ENCODE results near the gene PPP6R2.
"Not testable (repeated sequence)": the region's sequence is repeated elsewhere in the genome, so short reads cannot be mapped to it uniquely, and the experiment has no call there.

PPP6R2 gene

GRCh38 chr22:50420015-50420414 lies 76.9 kb downstream of the PPP6R2 start:
- H3K9me3 ChIP-seq (ENCODE audit: insufficient read depth, low read depth, low read length): no peaks in the 10 kb centered on the region
- H3K27ac ChIP-seq (ENCODE audit: low read length): no peak overlapping the region
- H3K4me3 ChIP-seq (ENCODE audit: low read length): no peak overlapping the region
- peaks cover 88% of the 10 kb centered on the region for H3K36me3 ChIP-seq (ENCODE audit: insufficient read depth, low read depth, low read length)
- H3K27me3 ChIP-seq (ENCODE audit: insufficient read depth, low read length): no peaks in the 10 kb centered on the region
- no peak overlapping the region for H3K9ac ChIP-seq (ENCODE audit: low read depth, low read length)
- no peaks in the 10 kb centered on the region for H3K4me1 ChIP-seq (ENCODE audit: insufficient read depth, low read length)

- no peaks in the 10 kb centered on the region for H3K27me3 ChIP-seq (ENCODE audit: insufficient read depth, low read length)
- H3K9ac ChIP-seq (ENCODE audit: low read depth, low read length): no peak overlapping the region
- no peak overlapping the region for H3K4me3 ChIP-seq (ENCODE audit: low read length)
- peaks cover 88% of the 10 kb centered on the region for H3K36me3 ChIP-seq (ENCODE audit: insufficient read depth, low read depth, low read length)
- H3K27ac ChIP-seq (ENCODE audit: low read length): no peak overlapping the region
- H3K4me1 ChIP-seq (ENCODE audit: insufficient read depth, low read length): no peaks in the 10 kb centered on the region
- H3K9me3 ChIP-seq (ENCODE audit: insufficient read depth, low read depth, low read length): no peaks in the 10 kb centered on the region
Measured at GRCh38 chr22:50420581-50420980, 77.5 kb downstream of the PPP6R2 start.

- H3K4me3 ChIP-seq (ENCODE audit: low read length): no peak overlapping the region
- H3K9ac ChIP-seq (ENCODE audit: low read depth, low read length): no peak overlapping the region
- H3K27me3 ChIP-seq (ENCODE audit: insufficient read depth, low read length): no peaks in the 10 kb centered on the region
- peaks cover 79% of the 10 kb centered on the region for H3K36me3 ChIP-seq (ENCODE audit: insufficient read depth, low read depth, low read length)
- H3K4me1 ChIP-seq (ENCODE audit: insufficient read depth, low read length): no peaks in the 10 kb centered on the region
- H3K9me3 ChIP-seq (ENCODE audit: insufficient read depth, low read depth, low read length): no peaks in the 10 kb centered on the region
- H3K27ac ChIP-seq (ENCODE audit: low read length): no peak overlapping the region
Measured at GRCh38 chr22:50422046-50422445, 78.9 kb downstream of the PPP6R2 start.

GRCh38 chr22:50422961-50423815 lies 80.1 kb downstream of the PPP6R2 start:
- Histone ChIP-seq H3K4me1 (ENCODE audit: insufficient read depth, low read length) (no peaks in the 10 kb centered on the region), H3K9ac (ENCODE audit: low read depth, low read length) (no peak overlapping the region), H3K27ac (ENCODE audit: low read length) (no peak overlapping the region), H3K9me3 (ENCODE audit: insufficient read depth, low read depth, low read length) (no peaks in the 10 kb centered on the region), H3K4me3 (ENCODE audit: low read length) (no peak overlapping the region), H3K36me3 (ENCODE audit: insufficient read depth, low read depth, low read length) (peaks cover 77% of the 10 kb centered on the region), H3K27me3 (ENCODE audit: insufficient read depth, low read length) (no peaks in the 10 kb centered on the region)

GRCh38 chr22:50423956-50424355 lies 80.8 kb downstream of the PPP6R2 start:
- Histone ChIP-seq H3K9me3 (ENCODE audit: insufficient read depth, low read depth, low read length) (no peaks in the 10 kb centered on the region), H3K36me3 (ENCODE audit: insufficient read depth, low read depth, low read length) (peaks cover 77% of the 10 kb centered on the region), H3K27me3 (ENCODE audit: insufficient read depth, low read length) (no peaks in the 10 kb centered on the region)

GRCh38 chr22:50425179-50425916 lies 82.2 kb downstream of the PPP6R2 start:
- Histone ChIP-seq H3K27ac (ENCODE audit: low read length) (no peak overlapping the region), H3K36me3 (ENCODE audit: insufficient read depth, low read depth, low read length) (peaks cover 77% of the 10 kb centered on the region), H3K9ac (ENCODE audit: low read depth, low read length) (no peak overlapping the region), H3K4me3 (ENCODE audit: low read length) (no peak overlapping the region), H3K4me1 (ENCODE audit: insufficient read depth, low read length) (no peaks in the 10 kb centered on the region), H3K9me3 (ENCODE audit: insufficient read depth, low read depth, low read length) (no peaks in the 10 kb centered on the region), H3K27me3 (ENCODE audit: insufficient read depth, low read length) (no peaks in the 10 kb centered on the region)

More at GRCh38 chr22:50423956-50424355, 80.8 kb downstream of the PPP6R2 start:
- no peak overlapping the region for H3K4me3 ChIP-seq (ENCODE audit: low read length)
- H3K4me1 ChIP-seq (ENCODE audit: insufficient read depth, low read length): no peaks in the 10 kb centered on the region
- no peak overlapping the region for H3K27ac ChIP-seq (ENCODE audit: low read length)
- no peak overlapping the region for H3K9ac ChIP-seq (ENCODE audit: low read depth, low read length)

- no peak overlapping the region for H3K9ac ChIP-seq (ENCODE audit: low read depth, low read length)
- H3K27me3 ChIP-seq (ENCODE audit: insufficient read depth, low read length): no peaks in the 10 kb centered on the region
- H3K4me3 ChIP-seq (ENCODE audit: low read length): no peak overlapping the region
- peaks cover 65% of the 10 kb centered on the region for H3K36me3 ChIP-seq (ENCODE audit: insufficient read depth, low read depth, low read length)
- H3K27ac ChIP-seq (ENCODE audit: low read length): no peak overlapping the region
- H3K4me1 ChIP-seq (ENCODE audit: insufficient read depth, low read length): no peaks in the 10 kb centered on the region
- no peaks in the 10 kb centered on the region for H3K9me3 ChIP-seq (ENCODE audit: insufficient read depth, low read depth, low read length)
Measured at GRCh38 chr22:50432131-50432876, 89.2 kb downstream of the PPP6R2 start.

GRCh38 chr22:50432877-50433510 lies 89.9 kb downstream of the PPP6R2 start:
- H3K9me3 ChIP-seq (ENCODE audit: insufficient read depth, low read depth, low read length); H3K4me1 ChIP-seq (ENCODE audit: insufficient read depth, low read length); H3K27me3 ChIP-seq (ENCODE audit: insufficient read depth, low read length); H3K9ac ChIP-seq (ENCODE audit: low read depth, low read length); H3K27ac ChIP-seq (ENCODE audit: low read length); H3K4me3 ChIP-seq (ENCODE audit: low read length): not testable (repeated sequence)
- H3K36me3 ChIP-seq (ENCODE audit: insufficient read depth, low read depth, low read length): peaks cover 66% of the 10 kb centered on the region

GRCh38 chr22:50434849-50435248 lies 91.7 kb downstream of the PPP6R2 start:
- Histone ChIP-seq H3K27me3 (ENCODE audit: insufficient read depth, low read length) (no peaks in the 10 kb centered on the region), H3K27ac (ENCODE audit: low read length) (no peak overlapping the region), H3K4me3 (ENCODE audit: low read length) (no peak overlapping the region), H3K36me3 (ENCODE audit: insufficient read depth, low read depth, low read length) (peaks cover 66% of the 10 kb centered on the region), H3K4me1 (ENCODE audit: insufficient read depth, low read length) (no peaks in the 10 kb centered on the region), H3K9me3 (ENCODE audit: insufficient read depth, low read depth, low read length) (no peaks in the 10 kb centered on the region), H3K9ac (ENCODE audit: low read depth, low read length) (no peak overlapping the region)

GRCh38 chr22:50435291-50436014 lies 92.3 kb downstream of the PPP6R2 start:
- Histone ChIP-seq H3K4me1 (ENCODE audit: insufficient read depth, low read length) (no peaks in the 10 kb centered on the region), H3K27ac (ENCODE audit: low read length) (no peak overlapping the region), H3K27me3 (ENCODE audit: insufficient read depth, low read length) (no peaks in the 10 kb centered on the region), H3K36me3 (ENCODE audit: insufficient read depth, low read depth, low read length) (peaks cover 66% of the 10 kb centered on the region), H3K9ac (ENCODE audit: low read depth, low read length) (no peak overlapping the region), H3K9me3 (ENCODE audit: insufficient read depth, low read depth, low read length) (no peaks in the 10 kb centered on the region), H3K4me3 (ENCODE audit: low read length) (no peak overlapping the region)

All from iPS-20b (cell line).